Activated CD4-positive, CD25-positive, alpha-beta regulatory T cell treated with anti-CD3 and anti-CD28 coated beads, Interleukin-2, amount 50 U/mL, for 16 hours (primary cell): ENCODE data around the gene UBE2A.

Experiments
- DNase-seq: peaks from one replicate; pipeline ENCODE4 v3.0.0-alpha.2; 2020; ENCODE audit warnings: low read depth, low spot score

UBE2A gene

GRCh38 chrX:119574394-119575266 is at the start of gene UBE2A:
UBE2A (plus strand) TSS chrX:119574563; CDS start chrX:119574712, 149 bp downstream.
- peak; percentile 76 for DNase-seq

DNA sequence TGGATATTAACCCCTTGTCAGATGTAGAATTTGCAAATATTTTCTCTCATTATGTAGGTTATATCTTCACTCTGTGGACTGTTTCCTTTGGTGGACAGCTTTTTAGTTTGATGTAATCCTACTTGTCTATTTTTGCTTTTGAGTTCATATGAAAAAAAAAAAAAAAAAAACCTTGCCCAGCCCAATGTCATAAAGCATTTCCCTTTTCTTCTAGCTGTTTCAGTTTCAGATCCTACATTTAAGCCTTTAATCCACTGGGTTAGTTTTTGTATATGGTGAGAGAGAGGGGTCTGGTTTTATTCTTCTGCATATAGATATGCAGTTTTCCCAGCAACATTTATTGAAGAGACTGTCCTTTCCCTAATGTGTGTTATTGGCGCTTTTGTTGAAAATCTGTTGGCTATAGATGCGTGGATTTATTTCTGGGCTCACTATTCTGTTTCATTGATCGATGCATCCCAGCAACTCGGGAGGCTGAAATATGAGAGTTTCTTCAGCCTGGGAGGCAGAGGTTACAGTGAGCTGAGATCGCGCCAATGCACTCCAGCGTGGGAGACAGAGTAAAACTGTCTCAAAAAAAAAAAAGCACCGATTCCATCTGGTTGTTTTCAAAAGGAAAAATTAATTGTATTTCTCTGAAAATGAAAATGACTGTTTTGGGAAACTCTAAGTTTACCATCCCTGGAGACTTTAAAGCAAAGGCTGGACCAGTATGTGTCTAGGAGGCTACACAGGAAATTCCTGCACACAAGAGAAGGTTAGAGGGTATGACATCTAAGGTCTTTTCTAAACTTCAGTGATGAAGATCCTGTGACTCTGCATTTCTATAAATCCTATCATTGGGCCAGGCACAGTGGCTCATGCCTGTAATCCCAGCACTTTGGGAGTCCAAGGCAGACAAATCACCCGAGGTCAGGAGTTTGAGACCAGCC is 44.8 kb upstream of the UBE2A start:
- DNase-seq = no peak

GRCh38 chrX:119537487-119537886 is 36.9 kb upstream of the UBE2A start:
- no peak for DNase-seq

GRCh38 chrX:119539872-119540271 is 34.5 kb upstream of the UBE2A start:
- no peak for DNase-seq

DNA sequence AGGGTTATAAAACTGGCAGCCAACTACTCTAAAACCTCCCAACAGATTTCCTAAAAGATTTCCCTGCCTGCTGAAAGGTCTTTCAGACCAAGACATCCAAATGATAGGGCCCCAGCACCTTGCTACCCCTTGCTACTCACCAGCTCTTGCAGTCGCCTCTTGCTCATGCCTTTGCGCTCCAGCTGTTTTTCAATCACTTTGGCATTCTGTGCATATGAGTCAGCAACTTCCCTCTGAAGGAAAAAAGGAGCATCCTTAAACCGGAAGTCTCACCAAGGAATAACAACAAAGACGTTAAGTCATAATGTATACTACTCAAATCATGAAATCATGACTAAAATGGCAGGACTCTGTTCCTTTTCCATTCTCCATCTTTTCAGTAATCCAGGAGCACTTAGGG is 33.2 kb upstream of the UBE2A start:
- DNase-seq = no peak

GRCh38 chrX:119549327-119550016 is 24.9 kb upstream of the UBE2A start:
- no peak for DNase-seq

DNA sequence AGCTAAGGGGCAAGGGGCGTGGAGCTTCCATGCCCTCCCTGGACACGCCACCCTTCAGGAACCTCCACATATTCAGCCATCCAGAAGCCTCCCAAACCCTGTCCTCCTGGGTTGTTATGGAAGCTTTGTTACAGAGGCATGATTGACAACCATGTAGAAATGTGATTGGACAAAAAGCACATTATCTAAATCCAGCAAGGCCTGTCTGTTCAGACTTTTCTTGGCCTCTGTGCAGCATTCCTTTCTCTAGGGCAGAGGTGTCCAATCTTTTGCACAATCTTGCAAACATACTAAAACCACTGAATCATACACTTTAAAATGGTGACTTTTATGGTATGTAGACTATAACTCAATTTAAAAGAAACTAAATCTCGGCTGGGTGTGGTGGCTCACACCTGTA is 21.9 kb upstream of the UBE2A start:
- DNase-seq = no peak

- DNase-seq = peak; percentile 73
Observed at GRCh38 chrX:119565107-119565663, 9.2 kb upstream of the UBE2A start, which contains the start of gene STEEP1. STEEP1 (minus strand) TSS chrX:119565409; CDS start chrX:119565355, 54 bp downstream.

DNA sequence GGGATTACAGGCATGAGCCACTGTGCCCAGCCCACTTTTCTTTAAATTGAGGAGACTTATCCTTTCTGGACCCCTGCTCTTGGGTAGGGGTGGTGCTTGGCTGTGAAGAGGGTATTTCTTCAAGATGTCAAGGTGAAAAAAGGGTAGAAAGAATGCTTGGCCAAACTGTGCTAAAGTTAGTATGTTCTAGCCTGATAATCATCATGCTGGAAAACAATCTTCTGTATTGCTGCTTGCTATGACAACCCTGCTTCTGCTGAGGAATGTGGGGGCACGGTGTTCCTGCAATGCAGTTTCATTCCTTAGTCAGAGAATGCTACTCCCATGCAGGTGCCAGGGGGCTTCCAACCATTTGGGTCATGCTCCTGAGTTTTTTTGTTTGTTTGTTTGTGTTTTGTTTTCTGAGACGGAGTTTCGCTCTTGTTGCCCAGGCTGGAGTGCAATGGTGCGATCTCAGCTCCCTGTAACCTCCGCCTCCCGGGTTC is 4.0 kb upstream of the UBE2A start:
- no peak for DNase-seq

DNA sequence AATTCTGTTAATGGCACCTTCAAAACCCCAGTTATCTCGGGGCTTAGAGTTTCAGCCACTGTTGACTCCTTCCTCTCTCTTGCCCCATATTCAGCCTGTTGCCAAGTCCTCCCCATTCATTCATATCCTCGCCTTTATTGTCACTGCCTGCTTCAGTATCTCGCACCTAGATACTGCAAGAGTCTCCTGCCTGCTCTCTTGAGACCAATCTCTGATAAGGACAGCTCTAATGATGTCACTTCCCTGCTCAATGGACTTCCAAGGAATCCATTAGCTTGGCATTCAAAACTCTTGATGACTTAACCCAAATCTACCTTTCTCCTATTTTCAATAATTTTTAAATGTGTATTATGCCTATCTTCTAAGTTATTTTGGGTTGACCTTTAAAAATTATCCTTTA is 1.1 kb upstream of the UBE2A start:
- no peak for DNase-seq

GRCh38 chrX:119573840-119574393 is 446 bp upstream of the UBE2A start:
- DNase-seq = no peak

GRCh38 chrX:119579414-119579813 is 5.1 kb downstream of the UBE2A start:
- DNase-seq = no peak

DNA sequence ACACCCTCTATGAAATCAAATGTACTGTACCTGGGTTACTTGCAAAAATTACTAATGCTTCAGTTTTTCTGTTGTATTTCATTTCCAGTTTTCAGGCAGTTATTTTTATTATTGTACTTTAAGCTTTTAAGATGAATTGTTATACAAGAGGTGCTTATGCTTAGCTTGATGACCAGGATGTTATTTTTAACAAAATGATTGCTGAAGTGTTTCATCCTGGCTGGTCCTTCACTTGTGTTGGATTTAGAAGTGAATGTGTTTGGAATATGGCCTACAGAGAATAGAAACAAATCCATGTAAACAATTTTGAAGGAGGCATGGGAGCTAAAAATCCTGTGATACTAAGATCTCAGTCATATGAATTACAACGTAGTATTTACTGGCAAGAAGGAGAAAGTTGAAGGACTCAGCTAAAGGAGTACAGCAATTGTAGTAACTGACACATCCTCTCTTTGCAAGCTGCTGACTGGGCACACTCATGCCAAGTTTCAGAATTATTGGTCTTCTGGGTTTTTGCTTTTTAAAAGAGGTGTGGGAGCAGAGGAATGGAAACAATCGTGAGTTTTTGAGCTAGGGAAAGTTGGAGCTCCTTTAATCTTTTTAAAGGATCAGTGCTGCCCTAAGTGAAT is 9.2 kb downstream of the UBE2A start:
- no peak for DNase-seq

DNA sequence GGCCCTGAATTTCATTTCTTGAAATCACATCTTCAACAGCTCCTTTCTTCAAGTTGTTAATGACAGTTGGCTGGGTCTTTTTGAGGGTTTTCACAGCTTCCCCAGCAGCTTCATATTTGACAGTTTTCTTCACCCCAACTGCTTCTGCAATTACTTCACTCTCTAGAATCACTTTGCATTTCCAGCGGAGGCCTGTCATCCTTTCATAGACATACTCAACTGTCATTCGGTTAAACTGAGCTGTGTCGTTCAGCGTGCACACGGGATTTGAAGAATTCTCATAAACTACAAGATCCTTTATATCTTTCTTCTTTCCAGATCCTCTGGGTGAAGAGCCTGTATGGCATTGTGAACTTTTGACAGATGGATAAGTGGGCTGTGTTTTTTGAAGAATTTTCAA is 15.4 kb downstream of the UBE2A start:
- DNase-seq = no peak

DNA sequence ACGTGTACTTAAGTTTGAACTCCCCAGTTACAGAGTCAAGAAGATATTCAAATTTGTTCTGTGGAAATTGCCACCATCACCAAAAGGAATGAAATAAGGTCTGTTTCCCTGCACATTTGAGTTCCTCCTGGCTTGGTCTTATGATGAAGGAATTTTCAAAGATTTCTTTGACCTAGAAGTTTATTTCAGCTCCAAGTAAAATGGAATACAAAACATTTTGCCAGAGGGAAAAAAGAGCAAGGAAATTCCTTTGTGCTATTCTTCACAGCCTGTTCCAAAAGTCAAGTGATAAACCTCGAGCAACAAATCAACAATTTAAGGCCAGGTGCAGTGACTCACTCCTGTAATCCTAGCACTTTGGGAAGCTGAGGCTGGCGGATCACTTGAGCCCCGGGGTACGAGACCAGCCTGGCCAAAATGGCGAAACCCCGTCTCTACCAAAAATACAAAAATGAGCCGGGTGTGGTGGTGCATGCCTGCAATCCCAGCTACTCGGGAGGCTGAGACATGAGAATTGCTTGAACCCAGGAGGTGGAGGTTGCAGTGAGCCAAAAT is 28.4 kb downstream of the UBE2A start:
- no peak for DNase-seq

- no peak for DNase-seq
Observed at GRCh38 chrX:119604766-119605463, 30.6 kb downstream of the UBE2A start.

- DNase-seq = peak; percentile 6
Observed at GRCh38 chrX:119605464-119606279, 31.3 kb downstream of the UBE2A start.

GRCh38 chrX:119606280-119607017 is 32.1 kb downstream of the UBE2A start, which contains the start of gene NKRF:
NKRF (minus strand) TSS chrX:119606424.
- DNase-seq = peak; percentile 73
